GM19438 (cell line): ENCODE data around the gene CPED1.

Experiments used
- ATAC-seq: cut with Tn5 transposase; IDR thresholded peaks from one replicate; pipeline ENCODE4 v1.9.1; 2021; ENCODE audit warnings: low read depth; ENCODE audit not compliant: unreplicated experiment

CPED1 gene

GRCh38 chr7:121012170-121012874 lies 23.8 kb downstream of the CPED1 start:
- no peak for ATAC-seq

- ATAC-seq = no peak
These were observed 24.4 kb downstream of the CPED1 start for GRCh38 chr7:121012919-121013318.

GRCh38 chr7:121015560-121015959 lies 27.0 kb downstream of the CPED1 start:
- ATAC-seq = no peak

DNA sequence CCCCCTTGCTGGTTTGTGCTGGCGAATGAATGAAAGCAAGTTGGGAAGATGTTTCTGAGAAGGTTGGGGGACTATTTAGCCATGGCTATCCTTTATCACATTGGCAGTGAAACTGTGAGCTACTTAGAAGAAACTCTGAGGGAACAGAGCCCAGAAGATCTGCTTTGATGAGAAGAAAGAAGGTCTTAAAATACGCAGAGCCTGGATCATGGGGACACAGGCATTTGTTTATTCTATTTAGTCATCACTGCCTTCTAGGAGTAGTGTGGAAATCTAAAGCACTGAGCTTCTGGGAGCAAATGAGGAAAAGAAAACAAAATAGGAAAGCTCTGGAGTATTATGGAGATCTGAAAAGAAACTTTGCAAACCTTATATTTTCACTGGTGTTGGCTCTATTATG lies 28.5 kb downstream of the CPED1 start:
- no peak for ATAC-seq

DNA sequence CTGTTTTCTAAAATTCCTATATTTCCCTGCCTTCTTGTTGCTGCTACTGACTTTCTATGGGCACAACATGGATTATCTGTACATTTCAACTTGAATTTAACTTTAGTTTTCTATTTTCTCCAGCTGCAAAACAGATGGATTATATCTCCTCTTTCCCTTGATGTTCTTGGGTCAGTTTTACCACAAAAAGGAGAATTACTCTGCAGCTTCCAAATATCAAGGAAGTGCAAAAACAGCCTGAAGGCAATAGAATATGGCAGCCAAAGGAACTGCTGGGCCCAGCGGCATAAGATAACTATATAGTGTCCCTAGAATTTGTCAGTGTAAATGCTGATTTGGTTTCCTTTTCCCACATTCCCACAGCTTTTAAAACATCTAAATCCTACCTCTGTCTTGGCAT lies 29.1 kb downstream of the CPED1 start:
- ATAC-seq = no peak

GRCh38 chr7:121019018-121019417 lies 30.5 kb downstream of the CPED1 start:
- ATAC-seq = no peak

GRCh38 chr7:121020249-121020988 lies 31.9 kb downstream of the CPED1 start:
- ATAC-seq = no peak

DNA sequence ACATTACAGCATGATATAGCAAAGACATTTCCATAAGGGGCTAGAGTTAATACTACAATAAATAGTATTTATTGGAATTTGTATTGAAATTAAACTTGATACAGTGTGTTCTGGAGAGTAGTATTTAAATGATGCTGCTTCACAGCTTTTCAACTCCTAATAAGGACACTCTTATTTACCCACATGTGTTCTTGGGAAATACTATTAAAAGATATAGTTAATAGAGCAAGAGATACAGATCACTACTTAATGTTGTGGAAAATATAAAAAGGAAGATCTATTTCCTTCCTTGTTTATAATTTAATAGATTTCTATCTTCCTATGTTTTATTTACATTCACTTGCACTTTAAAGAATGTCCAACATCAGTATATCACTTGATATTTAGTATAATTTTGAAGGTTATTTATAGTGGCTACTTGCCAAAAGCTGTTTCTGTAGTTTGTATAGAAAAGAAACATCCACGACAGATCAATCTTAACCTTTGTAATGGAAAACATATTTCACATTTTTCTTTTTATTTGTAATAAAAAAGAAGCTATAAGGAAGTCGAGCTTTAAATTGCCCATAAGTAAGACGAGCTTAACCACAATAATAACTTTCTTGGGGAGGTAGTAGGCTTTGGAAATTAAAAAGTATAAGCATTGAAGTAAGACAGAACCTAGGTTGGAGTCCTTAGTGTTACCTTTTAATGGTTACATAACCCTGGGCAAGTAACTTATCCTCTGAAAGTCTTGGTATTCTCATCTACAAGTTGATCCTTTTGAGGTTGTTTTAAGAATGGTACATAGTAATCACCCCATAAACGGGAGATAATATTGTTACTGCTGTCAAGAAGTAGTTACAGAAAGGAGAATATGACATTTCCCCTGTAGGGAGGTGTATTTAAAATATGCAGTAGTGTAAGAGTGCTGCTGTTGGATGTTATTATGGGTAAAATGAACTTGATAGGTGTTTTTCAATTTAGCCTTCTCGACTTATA lies 32.8 kb downstream of the CPED1 start:
- ATAC-seq = no peak

DNA sequence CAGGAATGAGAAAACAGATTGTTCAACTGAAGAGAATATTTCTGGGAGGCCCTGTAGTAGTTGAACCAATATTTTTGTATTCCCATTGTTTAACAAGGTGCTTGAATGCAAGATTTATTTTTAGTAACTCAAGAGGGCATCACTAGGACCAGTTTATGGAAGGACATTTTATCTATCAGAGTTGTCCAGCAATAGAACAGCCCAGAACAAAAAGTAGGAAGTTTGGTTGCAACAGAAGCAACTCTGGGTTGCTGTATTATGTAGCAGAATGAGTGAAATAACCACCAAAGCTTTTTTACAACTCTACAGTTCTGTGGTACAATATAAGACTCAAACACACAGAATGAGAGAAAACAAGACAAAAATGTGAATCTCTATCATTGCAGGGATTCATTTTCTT lies 34.7 kb downstream of the CPED1 start:
- no peak for ATAC-seq

- ATAC-seq = no peak
These were observed 35.4 kb downstream of the CPED1 start for GRCh38 chr7:121023683-121024511.

GRCh38 chr7:121024611-121025010 lies 36.1 kb downstream of the CPED1 start:
- no peak for ATAC-seq

GRCh38 chr7:121026159-121026558 lies 37.6 kb downstream of the CPED1 start:
- no peak for ATAC-seq

GRCh38 chr7:121026577-121027111 lies 38.1 kb downstream of the CPED1 start:
- ATAC-seq = no peak

DNA sequence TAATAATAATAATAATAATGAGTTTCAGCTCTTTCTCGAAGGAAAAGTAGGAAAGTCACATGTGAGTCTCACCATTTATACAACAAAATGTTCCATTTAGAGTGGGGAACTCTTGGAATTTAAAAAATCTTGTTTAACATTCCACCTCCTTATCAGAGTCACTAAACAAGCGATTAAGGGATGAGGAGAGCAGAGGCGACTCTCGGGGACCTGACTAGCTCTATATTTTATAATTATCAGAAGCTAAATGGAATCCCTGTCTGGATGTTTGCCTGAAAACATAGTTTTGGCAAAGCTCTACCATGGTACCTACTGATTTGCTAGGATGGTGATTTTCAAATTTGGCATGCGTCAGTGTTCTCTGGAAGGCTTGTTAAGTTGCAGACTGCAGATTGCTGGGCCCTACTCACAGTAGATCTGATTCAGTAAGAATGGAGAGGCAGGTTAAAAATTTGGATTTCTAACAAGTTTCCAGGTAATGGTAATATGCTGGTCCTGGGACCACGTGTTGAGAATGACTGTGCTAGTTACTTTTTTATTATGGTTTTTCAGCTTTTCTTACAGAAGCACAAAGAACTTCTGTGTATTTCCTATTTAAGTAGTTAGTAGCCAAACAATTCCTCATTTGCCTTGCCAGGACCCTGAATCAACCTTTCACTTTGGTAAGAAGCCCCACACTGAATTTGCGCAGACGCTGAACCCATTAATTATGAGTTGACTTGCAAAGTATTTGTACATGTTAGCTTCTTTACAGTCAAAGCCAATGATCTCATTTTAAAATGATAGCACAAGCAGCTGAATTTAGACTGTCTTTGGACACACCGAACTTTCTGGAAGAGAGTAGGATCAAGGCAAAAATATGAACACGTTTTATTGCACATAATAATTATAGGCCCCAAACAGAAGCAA lies 39.5 kb downstream of the CPED1 start:
- ATAC-seq = no peak

DNA sequence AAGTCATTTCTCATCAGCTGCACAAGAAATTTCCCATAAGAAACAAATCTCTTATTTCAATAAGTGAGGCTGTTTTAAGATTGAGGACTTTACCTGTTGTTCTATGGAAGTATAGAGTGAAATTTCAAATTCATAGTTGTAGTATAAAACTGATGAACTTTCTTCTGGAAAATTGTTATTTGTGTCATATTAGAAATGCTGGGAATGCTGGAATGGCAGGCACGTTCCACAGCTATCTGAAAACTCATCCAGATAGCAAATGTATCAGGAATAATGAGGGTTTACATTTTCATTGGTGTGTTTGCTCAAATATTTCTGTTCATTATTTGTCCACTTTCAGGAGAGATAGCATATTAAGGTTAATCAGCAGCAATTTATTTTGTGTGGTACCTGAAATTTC lies 40.8 kb downstream of the CPED1 start:
- ATAC-seq = no peak

GRCh38 chr7:121030308-121030707 lies 41.8 kb downstream of the CPED1 start:
- ATAC-seq = no peak

GRCh38 chr7:121032645-121033460 lies 44.3 kb downstream of the CPED1 start:
- ATAC-seq = no peak

DNA sequence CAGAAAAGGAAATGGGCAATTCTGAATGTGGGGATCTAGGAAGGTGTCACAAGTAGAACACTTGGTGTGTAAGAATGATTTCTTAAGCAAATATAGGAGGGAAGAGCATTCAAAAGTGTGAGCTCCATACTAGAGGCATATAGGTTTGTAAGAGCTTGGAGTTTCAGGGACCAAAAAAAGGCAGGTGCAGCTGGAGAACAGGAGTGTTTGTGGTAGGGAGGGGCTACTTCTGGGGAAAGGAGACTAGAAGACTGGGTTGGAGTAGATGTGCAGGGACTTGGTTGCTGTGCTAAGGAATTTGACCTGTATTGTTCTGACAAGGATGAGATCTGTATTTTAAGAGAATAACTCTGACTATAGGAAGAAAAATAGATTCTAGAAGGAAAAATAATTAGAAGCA lies 46.4 kb downstream of the CPED1 start:
- no peak for ATAC-seq
